Mesothelial cell of epicardium (in vitro differentiated cells): Measurements from ENCODE around the gene SLC10A1. TPM values are rescaled to one million over a fixed set of nuclear protein-coding genes. Genes with fewer than 3 reads are reported as not detected.

Experiments
- DNase-seq, 2 experiments: peaks; one replicate each; pipeline ENCODE4 v3.0.0; 2021; ENCODE audit warnings: low spot score in 2 of 2; ENCODE audit not compliant: unreplicated experiment in 2 of 2
- H3K27ac Mint-ChIP-seq: 2 replicates; pipeline ENCODE4 v1.8.0; 2021; ENCODE audit warnings: mixed read lengths
- H3K27me3 Mint-ChIP-seq: 2 replicates; pipeline ENCODE4 v1.8.0; 2021; ENCODE audit warnings: low read depth, mixed read lengths
- H3K36me3 Mint-ChIP-seq: 2 replicates; pipeline ENCODE4 v1.8.0; 2021; ENCODE audit warnings: mixed read lengths
- H3K4me1 Mint-ChIP-seq: 2 replicates; pipeline ENCODE4 v1.8.0; 2021; ENCODE audit warnings: mixed read lengths
- H3K4me3 Mint-ChIP-seq: 2 replicates; pipeline ENCODE4 v1.8.0; 2021; ENCODE audit warnings: mild to moderate bottlenecking, moderate library complexity, mixed read lengths
- H3K9me3 Mint-ChIP-seq: 2 replicates; pipeline ENCODE4 v1.8.0; 2021; ENCODE audit warnings: mixed read lengths
- CTCF ChIP-seq: fragments of 200-600 bp; sonication (generic); IDR thresholded peaks from one replicate; pipeline ENCODE4 v1.5.0; 2021; ENCODE audit warnings: antibody characterized with exemption; ENCODE audit not compliant: unreplicated experiment
- total RNA-seq: library from RNA; stranded (reverse); gene quantifications from 3 replicates; pipeline ENCODE4 v1.2.1, GENCODE V29; 2021

The SLC10A1 gene
- total RNA-seq, 1 donor from 2014 or later, result not detected

DNA sequence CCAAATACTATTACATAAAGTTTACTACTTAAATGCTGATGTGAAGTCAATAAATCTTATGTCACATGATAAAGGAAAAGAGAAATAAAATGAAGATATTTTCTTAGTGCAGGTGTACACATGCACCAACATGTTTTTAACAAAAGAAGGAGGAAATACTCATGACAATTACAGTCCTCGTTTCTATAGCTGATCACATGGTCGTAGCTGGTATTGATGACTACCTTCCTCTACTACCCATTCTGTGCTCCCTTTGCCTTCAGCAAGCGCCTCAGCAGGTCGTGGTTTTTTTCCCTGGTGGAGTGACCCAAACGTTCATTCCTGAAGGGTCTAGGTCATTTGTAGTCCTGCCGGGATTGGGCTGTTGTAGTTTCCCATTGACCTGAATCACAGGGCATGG, 25.4 kb upstream of the SLC10A1 start:
- Mint-ChIP-seq H3K9me3 (peaks cover 8% of the 10 kb centered on the region), H3K4me1 (no peaks in the 10 kb centered on the region), H3K27ac (no peak overlapping the region), H3K36me3 (no peaks in the 10 kb centered on the region), H3K4me3 (no peak overlapping the region), H3K27me3 (peaks cover 6% of the 10 kb centered on the region)
- DNase-seq, result no peak
- no peak for TF ChIP-seq CTCF

- no peak for TF ChIP-seq CTCF
- Mint-ChIP-seq H3K4me3 (no peak overlapping the region), H3K9me3 (peaks cover 4% of the 10 kb centered on the region), H3K27ac (no peak overlapping the region), H3K36me3 (no peaks in the 10 kb centered on the region), H3K4me1 (no peaks in the 10 kb centered on the region), H3K27me3 (peaks cover 6% of the 10 kb centered on the region)
- DNase-seq, result no peak
Observed at GRCh38 chr14:69820991-69821390, 23.9 kb upstream of the SLC10A1 start.

DNA sequence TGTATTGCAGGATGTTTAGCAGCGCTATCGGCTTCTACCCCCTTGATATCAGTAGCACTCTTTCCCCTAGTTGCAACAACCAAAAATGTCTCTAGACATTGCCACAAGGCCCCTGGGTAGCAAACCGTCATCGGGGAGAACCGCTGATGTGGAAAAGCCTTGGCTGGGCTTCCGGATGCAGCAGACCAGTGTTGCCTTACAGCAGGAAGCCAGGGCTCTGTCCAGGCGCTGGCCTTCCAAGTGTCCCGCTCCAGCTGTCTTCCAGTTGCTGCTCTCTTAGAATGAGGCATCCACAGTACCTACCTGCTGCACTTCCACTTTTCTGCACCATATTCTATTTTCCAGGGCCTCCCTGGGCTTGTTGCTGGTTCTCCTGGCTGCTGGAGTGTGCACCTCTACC, 22.6 kb upstream of the SLC10A1 start:
- Mint-ChIP-seq H3K36me3 (no peaks in the 10 kb centered on the region), H3K4me3 (no peak overlapping the region), H3K9me3 (no peaks in the 10 kb centered on the region), H3K27me3 (peaks cover 6% of the 10 kb centered on the region), H3K4me1 (no peaks in the 10 kb centered on the region), H3K27ac (no peak overlapping the region)
- no peak for DNase-seq
- no peak for TF ChIP-seq CTCF

DNA sequence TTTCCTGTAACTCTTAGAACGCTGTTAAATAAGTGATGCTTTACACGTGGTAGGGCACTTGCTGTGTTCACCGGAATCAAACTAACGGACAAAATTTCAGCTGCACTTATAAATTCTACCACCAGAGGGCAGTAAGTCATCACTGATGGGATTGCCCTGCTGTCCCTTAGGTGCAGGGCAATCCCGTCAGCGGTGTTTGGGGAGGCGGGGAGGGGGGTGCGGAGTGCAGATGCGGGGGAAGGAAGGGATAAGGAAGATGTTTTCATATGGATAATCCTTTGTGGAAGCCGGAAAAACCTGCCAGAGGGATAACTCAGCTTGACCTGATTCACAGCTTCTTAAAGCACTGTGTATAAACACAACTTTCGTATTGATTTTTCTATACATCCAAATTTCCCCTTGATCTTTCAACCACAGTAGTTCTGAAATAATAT, 21.7 kb upstream of the SLC10A1 start:
- DNase-seq, result peak in 1 of 2 experiments; percentile 63
- TF ChIP-seq CTCF, result peak; percentile 98

GRCh38 chr14:69816216-69816615, 19.2 kb upstream of the SLC10A1 start:
- Mint-ChIP-seq H3K4me1 (no peaks in the 10 kb centered on the region), H3K9me3 (no peaks in the 10 kb centered on the region), H3K27me3 (peaks cover 16% of the 10 kb centered on the region), H3K36me3 (no peaks in the 10 kb centered on the region), H3K4me3 (no peak overlapping the region), H3K27ac (no peak overlapping the region)
- DNase-seq, result no peak
- no peak for TF ChIP-seq CTCF

More for the DNA sequence above, 21.7 kb upstream of the SLC10A1 start:
- no peak overlapping the region for H3K27ac Mint-ChIP-seq
- no peak overlapping the region for H3K4me3 Mint-ChIP-seq
- no peaks in the 10 kb centered on the region for H3K9me3 Mint-ChIP-seq
- H3K27me3 Mint-ChIP-seq, result peaks cover 8% of the 10 kb centered on the region
- no peaks in the 10 kb centered on the region for H3K36me3 Mint-ChIP-seq
- H3K4me1 Mint-ChIP-seq, result no peaks in the 10 kb centered on the region

GRCh38 chr14:69815556-69815955, 18.5 kb upstream of the SLC10A1 start:
- Mint-ChIP-seq H3K27ac (no peak overlapping the region), H3K9me3 (no peaks in the 10 kb centered on the region), H3K36me3 (no peaks in the 10 kb centered on the region), H3K4me3 (no peak overlapping the region), H3K4me1 (no peaks in the 10 kb centered on the region), H3K27me3 (peaks cover 18% of the 10 kb centered on the region)
- no peak for DNase-seq
- TF ChIP-seq CTCF, result no peak
